Activated naive CD4-positive, alpha-beta T cell treated with anti-CD3 and anti-CD28 coated beads, Interleukin-2, amount 50 U/mL, for 24 hours (primary cell): Measurements from ENCODE around the gene PKD1.
"Not testable (repeated sequence)": the region's sequence is repeated elsewhere in the genome, so short reads cannot be mapped to it uniquely, and the experiment has no call there.

ENCODE experiments used
- H3K27ac Mint-ChIP-seq: one replicate; pipeline ENCODE4 v1.8.0; 2021; ENCODE audit warnings: mild to moderate bottlenecking, mixed read lengths
- H3K27me3 Mint-ChIP-seq: one replicate; pipeline ENCODE4 v1.8.0; 2021; ENCODE audit warnings: mixed read lengths
- H3K36me3 Mint-ChIP-seq: one replicate; pipeline ENCODE4 v1.8.0; 2021; ENCODE audit warnings: mixed read lengths
- H3K4me1 Mint-ChIP-seq: one replicate; pipeline ENCODE4 v1.8.0; 2021; ENCODE audit warnings: mixed read lengths
- H3K4me3 Mint-ChIP-seq: one replicate; pipeline ENCODE4 v1.8.0; 2021; ENCODE audit warnings: mild to moderate bottlenecking, mixed read lengths
- H3K9me3 Mint-ChIP-seq: one replicate; pipeline ENCODE4 v1.8.0; 2021; ENCODE audit warnings: mixed read lengths

Gene PKD1

GRCh38 chr16:2147981-2148671 lies 12.4 kb upstream of the PKD1 start, which contains the start of gene RAB26:
Gene RAB26, plus strand, starts transcription at chr16:2148625. Its CDS starts 159 bp downstream, at chr16:2148784.
- peaks cover 16% of the 10 kb centered on the region for H3K4me1 Mint-ChIP-seq
- H3K27ac Mint-ChIP-seq, result no peak within 1 kb of the TSS
- H3K27me3 Mint-ChIP-seq, result no peaks in the 10 kb centered on the region
- H3K36me3 Mint-ChIP-seq, result peaks cover 4% of the 10 kb centered on the region
- peak within 1 kb of the TSS; percentile 36 for H3K4me3 Mint-ChIP-seq
- H3K9me3 Mint-ChIP-seq, result no peaks in the 10 kb centered on the region

DNA sequence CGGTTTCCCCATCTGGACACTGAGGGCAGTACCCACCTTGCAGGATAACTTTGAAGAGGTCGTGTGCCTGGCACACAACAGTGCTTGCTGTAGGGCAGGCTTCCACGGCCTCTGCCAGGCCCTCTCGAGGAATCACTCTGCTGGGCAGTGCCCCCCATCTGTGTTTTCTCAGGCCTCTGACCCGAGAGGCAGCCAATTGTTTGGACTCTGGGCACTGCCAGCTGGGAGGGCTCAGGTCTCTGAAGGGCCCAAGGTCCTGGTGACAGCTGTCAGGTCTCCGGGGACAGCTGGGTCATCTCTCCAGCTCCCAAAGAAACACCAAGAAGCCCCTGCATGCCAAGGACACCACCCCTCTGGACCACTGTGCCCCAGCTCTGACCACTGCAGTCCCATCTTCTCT lies 11.7 kb upstream of the PKD1 start:
- Mint-ChIP-seq H3K27me3 (no peaks in the 10 kb centered on the region), H3K9me3 (no peaks in the 10 kb centered on the region), H3K4me3 (no peak overlapping the region), H3K36me3 (peaks cover 4% of the 10 kb centered on the region), H3K4me1 (peaks cover 16% of the 10 kb centered on the region), H3K27ac (no peak overlapping the region)

- Mint-ChIP-seq H3K4me1 (peaks cover 6% of the 10 kb centered on the region), H3K9me3 (no peaks in the 10 kb centered on the region), H3K36me3 (no peaks in the 10 kb centered on the region), H3K4me3 (no peak overlapping the region), H3K27ac (no peak overlapping the region), H3K27me3 (no peaks in the 10 kb centered on the region)
These were observed 10.1 kb upstream of the PKD1 start for GRCh38 chr16:2145843-2146242.

GRCh38 chr16:2143878-2144485 lies 8.3 kb upstream of the PKD1 start:
- peaks cover 4% of the 10 kb centered on the region for H3K4me1 Mint-ChIP-seq
- no peaks in the 10 kb centered on the region for H3K36me3 Mint-ChIP-seq
- no peaks in the 10 kb centered on the region for H3K27me3 Mint-ChIP-seq
- H3K9me3 Mint-ChIP-seq, result no peaks in the 10 kb centered on the region
- H3K4me3 Mint-ChIP-seq, result no peak overlapping the region
- no peak overlapping the region for H3K27ac Mint-ChIP-seq

DNA sequence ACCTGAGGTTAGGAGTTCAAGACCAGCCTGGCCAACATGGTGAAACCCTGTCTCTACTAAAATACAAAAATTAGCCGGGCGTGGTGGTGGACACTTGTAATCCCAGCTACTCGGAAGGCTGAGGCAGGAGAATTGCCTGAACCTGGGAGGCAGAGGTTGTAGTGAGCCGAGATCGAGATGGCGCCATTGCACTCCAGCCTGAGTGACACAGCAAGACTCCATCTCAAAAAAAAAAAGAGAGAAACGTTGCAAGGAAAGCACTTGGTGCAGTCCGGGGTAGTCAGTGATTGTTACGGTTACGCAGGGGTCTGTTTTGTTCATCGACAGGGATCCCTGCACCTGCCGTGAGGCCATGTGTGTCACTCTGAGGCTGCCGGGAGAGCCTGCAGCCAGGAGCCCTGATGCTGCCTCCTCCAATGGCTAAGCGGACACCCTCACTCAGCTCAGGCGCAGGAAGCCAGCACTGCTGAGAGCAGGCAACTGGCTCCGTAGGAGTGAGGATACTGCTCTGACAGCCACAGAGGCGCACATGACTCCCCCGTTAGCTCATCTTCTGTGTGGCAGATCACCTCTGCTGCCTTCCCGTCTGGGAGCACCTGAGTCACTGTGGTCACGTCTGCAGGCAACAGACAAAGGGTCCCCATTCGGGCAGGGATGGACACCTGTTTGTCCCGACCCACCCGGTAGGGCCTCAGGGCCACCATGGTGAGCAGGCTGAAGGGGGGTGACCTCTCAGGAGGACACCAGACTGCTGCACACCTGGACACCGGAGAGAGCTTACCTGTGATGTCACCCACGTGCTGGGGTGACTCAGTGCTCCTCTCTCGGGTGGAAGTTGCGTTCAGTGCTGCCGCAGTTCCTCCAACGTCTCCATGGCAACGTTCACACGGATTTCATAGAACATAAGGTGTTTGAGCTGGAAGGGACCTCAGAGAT lies 7.5 kb upstream of the PKD1 start:
- Mint-ChIP-seq H3K27me3 (no peaks in the 10 kb centered on the region), H3K4me1 (peaks cover 4% of the 10 kb centered on the region), H3K36me3 (no peaks in the 10 kb centered on the region), H3K4me3 (no peak overlapping the region), H3K9me3 (no peaks in the 10 kb centered on the region), H3K27ac (no peak overlapping the region)

DNA sequence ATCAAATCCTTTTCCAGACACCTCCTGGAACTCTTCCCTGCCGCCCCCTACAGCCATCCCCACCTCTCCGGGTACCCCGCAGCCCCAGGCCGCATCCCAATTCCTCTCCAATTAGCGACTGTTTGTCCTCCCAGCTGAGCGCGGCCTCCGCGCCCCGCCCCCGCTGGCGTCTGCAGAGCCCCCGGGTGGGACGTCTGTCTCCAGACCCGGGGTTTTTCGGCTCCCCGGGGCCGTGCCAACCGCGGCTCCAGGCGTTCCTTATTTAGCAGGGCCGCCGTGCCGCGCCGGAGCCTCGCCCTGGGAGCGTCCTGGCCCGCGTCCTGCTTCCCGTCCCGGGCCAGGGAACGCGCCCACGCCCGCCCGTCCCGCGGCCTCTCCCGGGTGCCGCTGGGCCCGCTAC lies 627 bp downstream of the PKD1 start:
- not testable (repeated sequence) for H3K9me3 Mint-ChIP-seq, H3K27me3 Mint-ChIP-seq, H3K36me3 Mint-ChIP-seq, H3K27ac Mint-ChIP-seq
- H3K4me3 Mint-ChIP-seq, result peak overlapping the region; percentile 81
- peaks cover 11% of the 10 kb centered on the region for H3K4me1 Mint-ChIP-seq

- H3K27ac Mint-ChIP-seq, result not testable (repeated sequence)
These were observed 1.9 kb downstream of the PKD1 start for GRCh38 chr16:2133797-2134196.

DNA sequence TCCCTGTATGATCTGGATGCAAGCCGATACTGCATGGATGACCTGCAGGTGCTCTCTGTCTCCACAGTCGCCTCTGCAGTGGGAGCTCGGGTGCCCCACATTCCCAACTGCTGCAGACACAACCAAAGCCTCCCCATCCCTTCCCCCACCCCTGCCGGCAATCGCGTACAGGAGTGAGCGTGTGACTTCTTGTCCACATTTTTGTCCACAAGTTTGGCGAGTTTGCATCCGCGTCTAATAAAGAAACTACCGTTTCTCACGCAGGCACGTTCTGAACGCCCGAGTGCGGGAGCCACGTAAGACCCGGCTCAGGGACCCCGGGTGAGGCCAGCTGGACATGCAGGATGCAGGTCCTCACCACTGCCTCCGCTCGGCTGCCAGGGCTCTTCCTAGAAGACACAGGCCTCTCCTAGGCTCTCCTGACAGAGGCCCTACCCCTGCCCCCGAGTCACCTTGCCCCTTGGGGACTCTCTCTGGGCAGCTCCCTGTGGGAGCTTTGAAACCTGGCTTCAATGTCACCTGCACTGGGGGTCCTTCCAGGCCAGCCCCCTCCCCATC lies 5.7 kb downstream of the PKD1 start:
- not testable (repeated sequence) for H3K9me3 Mint-ChIP-seq, H3K27me3 Mint-ChIP-seq, H3K36me3 Mint-ChIP-seq, H3K27ac Mint-ChIP-seq, H3K4me3 Mint-ChIP-seq
- peaks cover 21% of the 10 kb centered on the region for H3K4me1 Mint-ChIP-seq

More at GRCh38 chr16:2133797-2134196, 1.9 kb downstream of the PKD1 start:
- not testable (repeated sequence) for H3K36me3 Mint-ChIP-seq, H3K9me3 Mint-ChIP-seq, H3K27me3 Mint-ChIP-seq, H3K4me3 Mint-ChIP-seq
- peaks cover 11% of the 10 kb centered on the region for H3K4me1 Mint-ChIP-seq

- not testable (repeated sequence) for H3K27me3 Mint-ChIP-seq, H3K9me3 Mint-ChIP-seq, H3K4me3 Mint-ChIP-seq, H3K36me3 Mint-ChIP-seq, H3K27ac Mint-ChIP-seq
- H3K4me1 Mint-ChIP-seq, result peaks cover 21% of the 10 kb centered on the region
These were observed 6.4 kb downstream of the PKD1 start for GRCh38 chr16:2129251-2129650.

GRCh38 chr16:2127630-2128280 lies 7.9 kb downstream of the PKD1 start:
- H3K9me3 Mint-ChIP-seq, H3K4me3 Mint-ChIP-seq, H3K27ac Mint-ChIP-seq, H3K27me3 Mint-ChIP-seq, H3K36me3 Mint-ChIP-seq: not testable (repeated sequence)
- H3K4me1 Mint-ChIP-seq, result peaks cover 21% of the 10 kb centered on the region

- not testable (repeated sequence) for H3K27ac Mint-ChIP-seq, H3K9me3 Mint-ChIP-seq, H3K27me3 Mint-ChIP-seq, H3K4me3 Mint-ChIP-seq, H3K36me3 Mint-ChIP-seq
- H3K4me1 Mint-ChIP-seq, result peaks cover 21% of the 10 kb centered on the region
These were observed 8.7 kb downstream of the PKD1 start for GRCh38 chr16:2126928-2127556.

DNA sequence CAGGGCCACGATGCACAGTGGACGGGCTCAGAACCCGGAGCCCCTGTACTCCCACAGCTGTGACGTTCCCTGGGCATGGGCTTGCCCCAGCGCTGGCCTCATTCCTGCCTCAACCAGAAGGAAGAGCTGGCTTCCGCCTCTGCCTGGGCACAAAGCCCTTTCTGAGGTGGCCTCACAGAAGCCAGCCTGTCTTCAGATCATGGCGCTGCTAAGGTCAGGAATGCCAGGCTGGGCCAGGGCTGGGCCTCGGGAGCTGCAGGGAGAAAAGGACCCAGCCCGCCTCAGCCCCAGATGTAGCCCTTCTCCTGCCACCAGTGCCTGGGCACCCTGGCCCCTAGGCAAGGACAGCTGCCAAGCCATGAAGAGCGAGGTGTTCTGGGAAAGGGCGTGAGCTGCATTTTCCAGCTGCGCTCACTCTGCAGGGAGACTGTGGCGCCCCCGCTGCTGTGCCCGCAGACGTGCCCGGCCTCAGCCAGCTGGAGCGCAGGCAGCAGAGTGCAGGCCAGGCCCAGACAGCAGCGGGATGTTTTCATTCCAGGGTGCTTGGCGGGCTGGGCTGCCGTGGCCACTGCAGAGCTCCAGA lies 9.4 kb downstream of the PKD1 start:
- not testable (repeated sequence) for H3K27me3 Mint-ChIP-seq, H3K4me3 Mint-ChIP-seq, H3K36me3 Mint-ChIP-seq, H3K27ac Mint-ChIP-seq, H3K9me3 Mint-ChIP-seq
- H3K4me1 Mint-ChIP-seq, result peaks cover 27% of the 10 kb centered on the region

- not testable (repeated sequence) for H3K27me3 Mint-ChIP-seq, H3K9me3 Mint-ChIP-seq, H3K36me3 Mint-ChIP-seq, H3K4me3 Mint-ChIP-seq, H3K27ac Mint-ChIP-seq
- H3K4me1 Mint-ChIP-seq, result peaks cover 28% of the 10 kb centered on the region
These were observed 10.1 kb downstream of the PKD1 start for GRCh38 chr16:2125609-2126008.

DNA sequence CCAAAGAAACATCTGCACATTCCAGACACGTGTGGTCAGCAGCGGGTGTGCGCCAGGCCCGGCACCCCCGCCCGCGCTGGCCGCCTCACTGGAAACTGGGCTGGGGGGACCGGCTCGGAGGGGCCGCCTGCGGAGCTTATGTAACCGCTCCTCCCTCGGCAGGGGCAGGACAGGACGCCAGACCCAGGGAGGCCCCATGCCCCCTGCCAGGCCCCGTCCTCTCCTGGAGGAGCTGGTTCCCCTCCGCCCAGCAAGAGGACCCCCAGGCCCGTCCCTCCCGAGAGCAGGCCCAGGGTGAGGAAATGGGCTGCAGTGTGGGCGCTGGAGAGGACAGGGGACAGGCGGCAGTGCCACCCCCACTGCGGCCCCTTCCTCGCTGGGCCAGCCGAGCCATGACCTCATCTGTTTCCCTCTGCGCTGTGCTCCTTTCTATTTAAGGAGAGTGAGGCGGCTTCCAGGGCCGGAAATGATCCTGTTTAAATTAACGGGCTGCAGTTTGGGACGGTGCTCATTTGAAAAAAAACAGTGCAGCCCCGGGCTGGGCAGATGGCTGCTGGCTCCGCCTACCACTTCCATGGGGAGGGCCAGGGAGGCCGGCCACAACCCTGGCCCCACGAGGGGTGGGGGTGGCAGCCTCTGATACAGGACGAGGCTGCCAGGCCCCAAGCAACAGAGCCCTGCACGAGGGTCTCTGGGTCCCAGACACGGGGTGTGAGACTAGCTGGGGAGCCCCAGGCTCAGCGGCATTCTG lies 10.8 kb downstream of the PKD1 start:
- H3K4me1 Mint-ChIP-seq, result peaks cover 32% of the 10 kb centered on the region
- not testable (repeated sequence) for H3K9me3 Mint-ChIP-seq, H3K27me3 Mint-ChIP-seq, H3K4me3 Mint-ChIP-seq, H3K27ac Mint-ChIP-seq, H3K36me3 Mint-ChIP-seq
